H9 (cell line): ENCODE data around the gene FOXO6. TPM values are rescaled to one million over a fixed set of nuclear protein-coding genes. Genes with fewer than 3 reads are reported as not detected.

Experiments used
- DNase-seq: peaks from one replicate; pipeline ENCODE4 v3.0.0-alpha.2; 2017
- H2AFZ ChIP-seq: one replicate; pipeline ENCODE4 v1.6.1; 2013; ENCODE audit warnings: mild to moderate bottlenecking, low read length, control low read depth, moderate library complexity
- H2AK5ac ChIP-seq: 2 replicates; pipeline ENCODE4 v1.6.1; 2013; ENCODE audit warnings: low read length, control low read depth, mixed read lengths; ENCODE audit not compliant: insufficient read length
- H2BK120ac ChIP-seq: one replicate; pipeline ENCODE4 v1.6.1; 2013; ENCODE audit warnings: low read depth, mild to moderate bottlenecking, low read length, control low read depth, inconsistent platforms; ENCODE audit not compliant: poor library complexity, severe bottlenecking
- H2BK12ac ChIP-seq: 2 replicates; pipeline ENCODE4 v1.6.1; 2013; ENCODE audit warnings: low read length, control low read depth, mixed read lengths, low read depth; ENCODE audit not compliant: insufficient read length
- H2BK15ac ChIP-seq: 2 replicates; pipeline ENCODE4 v1.6.1; 2013; ENCODE audit warnings: low read depth, low read length, control low read depth
- H2BK20ac ChIP-seq: one replicate; pipeline ENCODE4 v1.6.1; 2013; ENCODE audit warnings: low read depth, mild to moderate bottlenecking, low read length, control low read depth, inconsistent platforms; ENCODE audit not compliant: poor library complexity, severe bottlenecking
- H2BK5ac ChIP-seq: 2 replicates; pipeline ENCODE4 v1.6.1; 2013; ENCODE audit warnings: low read length, control low read depth, mixed read lengths; ENCODE audit not compliant: insufficient read length
- H3K14ac ChIP-seq: 2 replicates; pipeline ENCODE4 v1.6.1; 2013; ENCODE audit warnings: low read length, control low read depth; ENCODE audit not compliant: insufficient read depth
- H3K18ac ChIP-seq: 2 replicates; pipeline ENCODE4 v1.6.1; 2013; ENCODE audit warnings: low read depth, mild to moderate bottlenecking, mixed read lengths, low read length, control low read depth; ENCODE audit not compliant: insufficient read length
- H3K23ac ChIP-seq: 2 replicates; pipeline ENCODE4 v1.6.1; 2013; ENCODE audit warnings: low read length, control low read depth, mixed read lengths, low read depth; ENCODE audit not compliant: insufficient read length
- H3K23me2 ChIP-seq: 2 replicates; pipeline ENCODE4 v1.6.1; 2013; ENCODE audit warnings: low read depth, mild to moderate bottlenecking, mixed read lengths, low read length, control low read depth; ENCODE audit not compliant: insufficient read length, poor library complexity, severe bottlenecking
- H3K27ac ChIP-seq: 2 replicates; pipeline ENCODE4 v1.5.1; 2013; ENCODE audit warnings: low read length, control low read depth, mixed read lengths, low read depth; ENCODE audit not compliant: insufficient read length
- H3K27me3 ChIP-seq: 2 replicates; pipeline ENCODE4 v1.6.1; 2013; ENCODE audit warnings: low read length, control low read depth, inconsistent platforms; ENCODE audit not compliant: insufficient read depth
- H3K4ac ChIP-seq: 2 replicates; pipeline ENCODE4 v1.6.1; 2013; ENCODE audit warnings: low read depth, mild to moderate bottlenecking, control low read depth, inconsistent platforms, low read length, moderate library complexity
- H3K4me1 ChIP-seq: 2 replicates; pipeline ENCODE4 v1.6.1; 2013; ENCODE audit warnings: low read length, control low read depth, inconsistent platforms; ENCODE audit not compliant: insufficient read depth
- H3K4me2 ChIP-seq: 2 replicates; pipeline ENCODE4 v1.6.1; 2013; ENCODE audit warnings: low read length, control low read depth, mixed read lengths; ENCODE audit not compliant: insufficient read length, insufficient read depth
- H3K56ac ChIP-seq: 2 replicates; pipeline ENCODE4 v1.6.1; 2013; ENCODE audit warnings: low read depth, mild to moderate bottlenecking, mixed read lengths, low read length, control low read depth; ENCODE audit not compliant: insufficient read length
- H3K79me1 ChIP-seq: 2 replicates; pipeline ENCODE4 v1.6.1; 2013; ENCODE audit warnings: low read depth, mild to moderate bottlenecking, moderate library complexity, low read length, control low read depth, inconsistent platforms; ENCODE audit not compliant: insufficient read depth, poor library complexity, severe bottlenecking
- H3K79me2 ChIP-seq: 2 replicates; pipeline ENCODE4 v1.6.1; 2013; ENCODE audit warnings: low read length, control low read depth, inconsistent platforms; ENCODE audit not compliant: insufficient read depth
- H3K9ac ChIP-seq: 2 replicates; pipeline ENCODE4 v1.6.1; 2013; ENCODE audit warnings: low read length, control low read depth, mixed read lengths; ENCODE audit not compliant: insufficient read length; ENCODE audit errors: extremely low read depth
- H3K9me3 ChIP-seq: one replicate; pipeline ENCODE4 v1.6.1; 2013; ENCODE audit warnings: low read depth, low read length, inconsistent platforms; ENCODE audit not compliant: control insufficient read depth
- H3T11ph ChIP-seq: one replicate; pipeline ENCODE4 v1.6.1; 2013; ENCODE audit warnings: mild to moderate bottlenecking, low read length, control low read depth, inconsistent platforms
- H4K20me1 ChIP-seq: one replicate; pipeline ENCODE4 v1.6.1; 2013; ENCODE audit not compliant: control insufficient read depth, insufficient read length, insufficient read depth
- H4K5ac ChIP-seq: 2 replicates; pipeline ENCODE4 v1.6.1; 2013; ENCODE audit warnings: low read depth, mild to moderate bottlenecking, mixed read lengths, low read length, control low read depth; ENCODE audit not compliant: insufficient read length
- H4K8ac ChIP-seq: replicated peaks from 2 replicates; pipeline ENCODE4 v1.6.1; 2013; ENCODE audit warnings: low read length, control low read depth, mixed read lengths, low read depth; ENCODE audit not compliant: insufficient read length
- H4K91ac ChIP-seq: 2 replicates; pipeline ENCODE4 v1.6.1; 2013; ENCODE audit warnings: low read depth, mild to moderate bottlenecking, moderate library complexity, mixed read lengths, low read length, control low read depth; ENCODE audit not compliant: insufficient read length
- H3K27ac Mint-ChIP-seq, 3 experiments: 2 replicates in 2 of 3; 3 replicates in 1 of 3; pipeline ENCODE4 v1.8.0; 2020 to 2021; ENCODE audit warnings: mixed read lengths in 3 of 3, mild to moderate bottlenecking in 1 of 3, moderate library complexity in 1 of 3
- H3K27me3 Mint-ChIP-seq: 2 replicates; pipeline ENCODE4 v1.8.0; 2021; ENCODE audit warnings: low read depth, mild to moderate bottlenecking, moderate library complexity, mixed read lengths
- H3K36me3 Mint-ChIP-seq, 3 experiments: 2 replicates in 2 of 3; 3 replicates in 1 of 3; pipeline ENCODE4 v1.8.0; 2020 to 2021; ENCODE audit warnings: low read depth in 3 of 3, mixed read lengths in 3 of 3; ENCODE audit not compliant: insufficient read depth in 1 of 3
- H3K4me1 Mint-ChIP-seq, 2 experiments: 2 replicates each; pipeline ENCODE4 v1.8.0; 2020; ENCODE audit warnings: mixed read lengths in 2 of 2
- H3K4me3 Mint-ChIP-seq, 2 experiments: 2 replicates in 1 of 2; 3 replicates in 1 of 2; pipeline ENCODE4 v1.8.0; 2020 to 2021; ENCODE audit warnings: mild to moderate bottlenecking in 2 of 2, mixed read lengths in 2 of 2, moderate library complexity in 1 of 2
- H3K9me3 Mint-ChIP-seq, 2 experiments: 2 replicates in 1 of 2; 3 replicates in 1 of 2; pipeline ENCODE4 v1.8.0; 2020; ENCODE audit warnings: mild to moderate bottlenecking in 2 of 2, mixed read lengths in 2 of 2, moderate library complexity in 1 of 2
- WGBS: extraction: QIAGEN DNeasy Blood & Tissue Kit; methylation state at CpG from one replicate; pipeline ENCODE4 v1.1.7; 2013; ENCODE audit warnings: missing lambda C conversion rate, low lambda C conversion rate, mixed read lengths; ENCODE audit not compliant: insufficient read length; ENCODE audit errors: extremely low coverage; 5-methylcytosine and 5-hydroxymethylcytosine counted together
- total RNA-seq: library from RNA; stranded (reverse); gene quantifications from 2 replicates; pipeline ENCODE4 v1.2.1, GENCODE V29; 2021
- TF ChIP-seq, protein P1 (sequence below): fragments of 200-600 bp; sonication (generic); conservative IDR thresholded peaks from 3 replicates; pipeline ENCODE4 v1.8.0; 2021; ENCODE audit warnings: antibody characterized with exemption, mild to moderate bottlenecking

FOXO6 gene
- total RNA-seq, 1 experiment from 2014 or later = 0.83 TPM

DNA sequence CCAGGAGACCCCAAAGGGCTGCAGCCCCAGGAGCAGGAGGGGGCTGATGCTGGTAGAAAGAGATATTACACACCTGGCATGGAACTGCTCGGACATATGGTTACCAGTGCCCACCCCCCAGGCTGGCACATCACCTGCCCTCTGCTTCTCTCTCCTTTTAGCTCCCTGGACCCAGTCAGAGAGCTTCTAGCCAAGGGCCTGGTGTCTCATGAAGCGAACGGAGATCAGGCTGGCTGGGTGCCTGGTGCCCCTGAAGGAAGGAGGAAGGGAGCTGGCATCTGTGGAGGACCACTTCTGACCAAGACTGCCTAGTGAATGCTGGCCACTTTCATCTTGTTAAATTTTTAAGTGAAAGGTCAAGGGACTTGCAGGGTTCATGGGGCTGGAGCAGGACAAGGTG, 53.1 kb downstream of the FOXO6 start:
- Histone ChIP-seq H3K27me3 (no peaks in the 10 kb centered on the region), H4K8ac (no peak overlapping the region), H3K23me2 (no peaks in the 10 kb centered on the region), H4K5ac (no peak overlapping the region), H3K27ac (no peak overlapping the region), H4K91ac (no peak overlapping the region), H3K56ac (no peak overlapping the region), H3K9me3 (no peaks in the 10 kb centered on the region), H3K79me2 (no peaks in the 10 kb centered on the region), H3K9ac (no peak overlapping the region), H3T11ph (no peak overlapping the region), H2AK5ac (no peak overlapping the region), H3K4ac (no peak overlapping the region), H3K4me1 (no peaks in the 10 kb centered on the region), H2AFZ (no peak overlapping the region), H2BK5ac (no peak overlapping the region), H2BK15ac (no peak overlapping the region), H4K20me1 (no peaks in the 10 kb centered on the region), H2BK12ac (no peak overlapping the region), H2BK120ac (no peak overlapping the region), H3K18ac (no peak overlapping the region), H3K4me2 (no peak overlapping the region), H3K14ac (no peak overlapping the region), H3K23ac (no peak overlapping the region), H3K79me1 (no peaks in the 10 kb centered on the region), H2BK20ac (no peak overlapping the region)
- TF ChIP-seq, protein P1, sequence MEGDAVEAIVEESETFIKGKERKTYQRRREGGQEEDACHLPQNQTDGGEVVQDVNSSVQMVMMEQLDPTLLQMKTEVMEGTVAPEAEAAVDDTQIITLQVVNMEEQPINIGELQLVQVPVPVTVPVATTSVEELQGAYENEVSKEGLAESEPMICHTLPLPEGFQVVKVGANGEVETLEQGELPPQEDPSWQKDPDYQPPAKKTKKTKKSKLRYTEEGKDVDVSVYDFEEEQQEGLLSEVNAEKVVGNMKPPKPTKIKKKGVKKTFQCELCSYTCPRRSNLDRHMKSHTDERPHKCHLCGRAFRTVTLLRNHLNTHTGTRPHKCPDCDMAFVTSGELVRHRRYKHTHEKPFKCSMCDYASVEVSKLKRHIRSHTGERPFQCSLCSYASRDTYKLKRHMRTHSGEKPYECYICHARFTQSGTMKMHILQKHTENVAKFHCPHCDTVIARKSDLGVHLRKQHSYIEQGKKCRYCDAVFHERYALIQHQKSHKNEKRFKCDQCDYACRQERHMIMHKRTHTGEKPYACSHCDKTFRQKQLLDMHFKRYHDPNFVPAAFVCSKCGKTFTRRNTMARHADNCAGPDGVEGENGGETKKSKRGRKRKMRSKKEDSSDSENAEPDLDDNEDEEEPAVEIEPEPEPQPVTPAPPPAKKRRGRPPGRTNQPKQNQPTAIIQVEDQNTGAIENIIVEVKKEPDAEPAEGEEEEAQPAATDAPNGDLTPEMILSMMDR = no peak
- Mint-ChIP-seq H3K9me3 (no peaks in the 10 kb centered on the region; a peak in 1 of 5 replicates), H3K36me3 (no peaks in the 10 kb centered on the region; a peak in 1 of 7 replicates), H3K27ac (0 out of 7 replicates have a peak overlapping the region, but pooled peaks of 1 of the 3 experiments have one; percentile 72), H3K27me3 (peaks cover 16% of the 10 kb centered on the region), H3K4me3 (no peak overlapping the region), H3K4me1 (peaks cover 12 to 22% of the 10 kb centered on the region in 2 experiments)
- no CpG with 5 or more reads among the region's 3 CpGs for WGBS
- DNase-seq = no peak
